Prostate gland (tissue), 2 donors: ENCODE results near the gene TNNI3K.

Experiments
- POLR2A ChIP-seq: fragments of 450-650 bp; IDR thresholded peaks from one replicate; pipeline ENCODE4 v1.6.1; 2016; ENCODE audit warnings: antibody characterized with exemption, mild to moderate bottlenecking
- POLR2AphosphoS5 ChIP-seq: sonication (generic); formaldehyde crosslinking; IDR thresholded peaks from one replicate; pipeline ENCODE4 v1.6.1; 2017; ENCODE audit warnings: antibody characterized with exemption
- TF ChIP-seq, protein P1 (sequence below), 4 experiments: fragments of 200-600 bp in 2 of 4; fragments of 450-650 bp in 2 of 4; sonication (generic) in 2 of 4; IDR thresholded peaks; 1 replicate in 3 of 4; 2 replicates in 1 of 4; pipeline ENCODE4 v1.5.1; 2016 to 2019; ENCODE audit warnings: antibody characterized with exemption in 4 of 4, mild to moderate bottlenecking in 2 of 4, moderate library complexity in 2 of 4

DNA sequence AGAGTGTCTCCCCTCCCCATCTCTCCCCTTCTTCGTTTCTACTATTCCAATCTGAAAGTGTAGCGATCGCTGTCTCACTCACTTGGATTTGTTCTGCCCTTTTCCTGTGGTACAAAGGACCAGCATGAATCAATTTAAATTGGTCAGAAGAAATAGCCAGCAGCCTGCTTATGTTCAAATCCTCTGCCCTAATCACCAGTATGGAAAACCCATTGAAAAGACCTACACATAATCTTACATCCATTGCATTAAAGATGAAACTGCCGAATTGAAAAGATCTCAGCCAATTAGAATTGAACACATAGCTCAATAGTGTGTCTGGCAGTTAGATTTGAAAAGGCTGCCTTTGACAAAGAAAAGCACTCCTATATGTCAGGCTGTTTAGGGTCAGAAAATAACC, 122.6 kb downstream of the TNNI3K start:
- TF ChIP-seq POLR2AphosphoS5 (no peak), POLR2A (no peak)
- TF ChIP-seq, protein P1, sequence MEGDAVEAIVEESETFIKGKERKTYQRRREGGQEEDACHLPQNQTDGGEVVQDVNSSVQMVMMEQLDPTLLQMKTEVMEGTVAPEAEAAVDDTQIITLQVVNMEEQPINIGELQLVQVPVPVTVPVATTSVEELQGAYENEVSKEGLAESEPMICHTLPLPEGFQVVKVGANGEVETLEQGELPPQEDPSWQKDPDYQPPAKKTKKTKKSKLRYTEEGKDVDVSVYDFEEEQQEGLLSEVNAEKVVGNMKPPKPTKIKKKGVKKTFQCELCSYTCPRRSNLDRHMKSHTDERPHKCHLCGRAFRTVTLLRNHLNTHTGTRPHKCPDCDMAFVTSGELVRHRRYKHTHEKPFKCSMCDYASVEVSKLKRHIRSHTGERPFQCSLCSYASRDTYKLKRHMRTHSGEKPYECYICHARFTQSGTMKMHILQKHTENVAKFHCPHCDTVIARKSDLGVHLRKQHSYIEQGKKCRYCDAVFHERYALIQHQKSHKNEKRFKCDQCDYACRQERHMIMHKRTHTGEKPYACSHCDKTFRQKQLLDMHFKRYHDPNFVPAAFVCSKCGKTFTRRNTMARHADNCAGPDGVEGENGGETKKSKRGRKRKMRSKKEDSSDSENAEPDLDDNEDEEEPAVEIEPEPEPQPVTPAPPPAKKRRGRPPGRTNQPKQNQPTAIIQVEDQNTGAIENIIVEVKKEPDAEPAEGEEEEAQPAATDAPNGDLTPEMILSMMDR (IDR thresholded peaks at IDR 0.05), result no peak
